Activated CD4-positive, alpha-beta T cell treated with anti-CD3 and anti-CD28 coated beads, Interleukin-2, amount 10 ng/mL, durations not matched to agents 7 days and 5 days (primary cell): Measurements from ENCODE around the gene C4B. TPM values are rescaled to one million over a fixed set of nuclear protein-coding genes. Genes with fewer than 3 reads are reported as not detected.
"Not testable (repeated sequence)": the region's sequence is repeated elsewhere in the genome, so short reads cannot be mapped to it uniquely, and the experiment has no call there.

Experiments used
- CTCF ChIA-PET: fragments of 350-600 bp; sonication (Branson Sonifier 250); formaldehyde crosslinking; loops from one replicate; lab custom pipeline; 2021; ENCODE audit warnings: antibody characterized with exemption; lab: Charles Lee
- POLR2A ChIA-PET: fragments of 350-600 bp; sonication (Branson Sonifier 250); formaldehyde crosslinking; loops from one replicate; lab custom pipeline; 2021; ENCODE audit warnings: antibody characterized with exemption; lab: Charles Lee
- DNase-seq: peaks from one replicate; pipeline ENCODE4 v3.0.0-alpha.2; 2020
- H3K27ac Mint-ChIP-seq: one replicate; pipeline ENCODE4 v1.8.0; 2021; ENCODE audit warnings: mild to moderate bottlenecking, moderate library complexity, mixed read lengths
- H3K27me3 Mint-ChIP-seq: one replicate; pipeline ENCODE4 v1.8.0; 2021; ENCODE audit warnings: mixed read lengths
- H3K36me3 Mint-ChIP-seq: one replicate; pipeline ENCODE4 v1.8.0; 2021; ENCODE audit warnings: low read depth, mixed read lengths
- H3K4me1 Mint-ChIP-seq: one replicate; pipeline ENCODE4 v1.8.0; 2021; ENCODE audit warnings: mixed read lengths
- H3K4me3 Mint-ChIP-seq: one replicate; pipeline ENCODE4 v1.8.0; 2021; ENCODE audit warnings: mild to moderate bottlenecking, moderate library complexity, mixed read lengths
- H3K9me3 Mint-ChIP-seq: one replicate; pipeline ENCODE4 v1.8.0; 2021; ENCODE audit warnings: mixed read lengths
- total RNA-seq, 2 experiments: library from RNA; stranded (reverse); gene quantifications; one replicate each; pipeline ENCODE4 v1.2.3, GENCODE V29; 2021

The C4B gene
- total RNA-seq, 2 experiments from 2014 or later: 2.0 to 2.2 TPM

- POLR2A ChIA-PET, H3K27ac Mint-ChIP-seq, H3K4me1 Mint-ChIP-seq, H3K9me3 Mint-ChIP-seq, CTCF ChIA-PET, DNase-seq, H3K4me3 Mint-ChIP-seq, H3K27me3 Mint-ChIP-seq, H3K36me3 Mint-ChIP-seq: not testable (repeated sequence)
Measured at GRCh38 chr6:32055756-32056155, 41.2 kb downstream of the C4B start.

GRCh38 chr6:32056254-32056653 lies 41.7 kb downstream of the C4B start:
- POLR2A ChIA-PET: no interaction called here
- no peak overlapping the region for H3K27ac Mint-ChIP-seq
- no peaks in the 10 kb centered on the region for H3K36me3 Mint-ChIP-seq
- no peak overlapping the region for H3K4me3 Mint-ChIP-seq
- no peaks in the 10 kb centered on the region for H3K27me3 Mint-ChIP-seq
- CTCF ChIA-PET: no interaction called here
- no peak for DNase-seq
- no peaks in the 10 kb centered on the region for H3K4me1 Mint-ChIP-seq
- H3K9me3 Mint-ChIP-seq: no peaks in the 10 kb centered on the region

- no peak overlapping the region for H3K27ac Mint-ChIP-seq
- CTCF ChIA-PET: no interaction called here
Measured at GRCh38 chr6:32057966-32058365, 43.4 kb downstream of the C4B start.

GRCh38 chr6:32058511-32058963 lies 43.9 kb downstream of the C4B start:
- Mint-ChIP-seq H3K4me3 (no peak overlapping the region), H3K36me3 (no peaks in the 10 kb centered on the region), H3K27ac (no peak overlapping the region), H3K4me1 (no peaks in the 10 kb centered on the region), H3K27me3 (no peaks in the 10 kb centered on the region), H3K9me3 (no peaks in the 10 kb centered on the region)
- DNase-seq: no peak
- ChIA-PET CTCF (interaction anchor here (0.6 kb wide), 1 partner anchor 300 kb away, joined by 4 read pairs; no protein-coding TSS in a partner anchor), POLR2A (no interaction called here)

More at GRCh38 chr6:32057966-32058365, 43.4 kb downstream of the C4B start:
- POLR2A ChIA-PET: no interaction called here
- Mint-ChIP-seq H3K36me3 (no peaks in the 10 kb centered on the region), H3K4me3 (no peak overlapping the region), H3K9me3 (no peaks in the 10 kb centered on the region), H3K4me1 (no peaks in the 10 kb centered on the region), H3K27me3 (no peaks in the 10 kb centered on the region)
- no peak for DNase-seq

- POLR2A ChIA-PET: no interaction called here
- no peak for DNase-seq
- Mint-ChIP-seq H3K36me3 (no peaks in the 10 kb centered on the region), H3K4me1 (no peaks in the 10 kb centered on the region), H3K9me3 (no peaks in the 10 kb centered on the region), H3K27me3 (no peaks in the 10 kb centered on the region), H3K27ac (no peak overlapping the region), H3K4me3 (no peak overlapping the region)
- CTCF ChIA-PET: no interaction called here
Measured at GRCh38 chr6:32060966-32061655, 46.5 kb downstream of the C4B start.

GRCh38 chr6:32064706-32065105 lies 50.1 kb downstream of the C4B start:
- H3K9me3 Mint-ChIP-seq: no peaks in the 10 kb centered on the region
- no peaks in the 10 kb centered on the region for H3K36me3 Mint-ChIP-seq
- no peaks in the 10 kb centered on the region for H3K27me3 Mint-ChIP-seq
- no peak for DNase-seq
- CTCF ChIA-PET: no interaction called here
- H3K4me3 Mint-ChIP-seq: no peak overlapping the region
- H3K27ac Mint-ChIP-seq: no peak overlapping the region
- H3K4me1 Mint-ChIP-seq: no peaks in the 10 kb centered on the region
- POLR2A ChIA-PET: no interaction called here

- H3K27ac Mint-ChIP-seq, DNase-seq, H3K36me3 Mint-ChIP-seq, H3K4me3 Mint-ChIP-seq, POLR2A ChIA-PET, CTCF ChIA-PET, H3K4me1 Mint-ChIP-seq, H3K27me3 Mint-ChIP-seq, H3K9me3 Mint-ChIP-seq: not testable (repeated sequence)
Measured at GRCh38 chr6:32067521-32067920, 52.9 kb downstream of the C4B start.

GRCh38 chr6:32068315-32068714 lies 53.7 kb downstream of the C4B start:
- H3K4me3 Mint-ChIP-seq, H3K4me1 Mint-ChIP-seq, H3K27ac Mint-ChIP-seq, CTCF ChIA-PET, H3K27me3 Mint-ChIP-seq, DNase-seq, H3K9me3 Mint-ChIP-seq, H3K36me3 Mint-ChIP-seq, POLR2A ChIA-PET: not testable (repeated sequence)

- POLR2A ChIA-PET: no interaction called here
Measured at GRCh38 chr6:32068867-32069266, 54.3 kb downstream of the C4B start.

GRCh38 chr6:32069460-32069859 lies 54.9 kb downstream of the C4B start:
- CTCF ChIA-PET: no interaction called here
- no peaks in the 10 kb centered on the region for H3K36me3 Mint-ChIP-seq
- POLR2A ChIA-PET: no interaction called here
- no peak for DNase-seq
- no peaks in the 10 kb centered on the region for H3K4me1 Mint-ChIP-seq
- H3K4me3 Mint-ChIP-seq: no peak overlapping the region
- H3K27me3 Mint-ChIP-seq: no peaks in the 10 kb centered on the region
- H3K9me3 Mint-ChIP-seq: no peaks in the 10 kb centered on the region
- no peak overlapping the region for H3K27ac Mint-ChIP-seq

More at GRCh38 chr6:32068867-32069266, 54.3 kb downstream of the C4B start:
- DNase-seq: no peak
- H3K27me3 Mint-ChIP-seq: no peaks in the 10 kb centered on the region
- no peaks in the 10 kb centered on the region for H3K36me3 Mint-ChIP-seq
- no peaks in the 10 kb centered on the region for H3K9me3 Mint-ChIP-seq
- no peak overlapping the region for H3K27ac Mint-ChIP-seq
- no peaks in the 10 kb centered on the region for H3K4me1 Mint-ChIP-seq
- no peak overlapping the region for H3K4me3 Mint-ChIP-seq
- CTCF ChIA-PET: no interaction called here

GRCh38 chr6:32069878-32070515 lies 55.4 kb downstream of the C4B start:
- POLR2A ChIA-PET: no interaction called here
- H3K4me3 Mint-ChIP-seq: no peak overlapping the region
- no peaks in the 10 kb centered on the region for H3K9me3 Mint-ChIP-seq
- H3K27ac Mint-ChIP-seq: no peak overlapping the region
- CTCF ChIA-PET: no interaction called here
- no peaks in the 10 kb centered on the region for H3K27me3 Mint-ChIP-seq
- no peaks in the 10 kb centered on the region for H3K36me3 Mint-ChIP-seq
- no peak for DNase-seq
- no peaks in the 10 kb centered on the region for H3K4me1 Mint-ChIP-seq

- no peak overlapping the region for H3K27ac Mint-ChIP-seq
- no peak for DNase-seq
- no peak overlapping the region for H3K4me3 Mint-ChIP-seq
- no peaks in the 10 kb centered on the region for H3K36me3 Mint-ChIP-seq
- ChIA-PET CTCF (interaction anchor here (0.6 kb wide), 1 partner anchor 1884 kb away, joined by 4 read pairs; no protein-coding TSS in a partner anchor), POLR2A (no interaction called here)
- no peaks in the 10 kb centered on the region for H3K4me1 Mint-ChIP-seq
- H3K9me3 Mint-ChIP-seq: no peaks in the 10 kb centered on the region
- H3K27me3 Mint-ChIP-seq: no peaks in the 10 kb centered on the region
Measured at GRCh38 chr6:32070814-32071543, 56.4 kb downstream of the C4B start.

GRCh38 chr6:32073101-32073500 lies 58.5 kb downstream of the C4B start:
- Mint-ChIP-seq H3K27ac (no peak overlapping the region), H3K4me1 (no peaks in the 10 kb centered on the region), H3K27me3 (no peaks in the 10 kb centered on the region), H3K4me3 (no peak overlapping the region), H3K9me3 (no peaks in the 10 kb centered on the region), H3K36me3 (no peaks in the 10 kb centered on the region)
- POLR2A ChIA-PET: no interaction called here
- CTCF ChIA-PET: interaction anchor here (0.7 to 1.0 kb wide), 2 partner anchors 14 to 899 kb away, joined by 3 read pairs; no protein-coding TSS in a partner anchor
- no peak for DNase-seq
